ENCODE data around the gene LILRB4. TPM values are rescaled to one million over a fixed set of nuclear protein-coding genes. Genes with fewer than 3 reads are reported as not detected.

Gene LILRB4
- total and polyA plus RNA-seq, 9 of the 15 experiments (the other 6 are each of a cell fraction or from before 2014, with no cell fraction given), result not detected

DNA sequence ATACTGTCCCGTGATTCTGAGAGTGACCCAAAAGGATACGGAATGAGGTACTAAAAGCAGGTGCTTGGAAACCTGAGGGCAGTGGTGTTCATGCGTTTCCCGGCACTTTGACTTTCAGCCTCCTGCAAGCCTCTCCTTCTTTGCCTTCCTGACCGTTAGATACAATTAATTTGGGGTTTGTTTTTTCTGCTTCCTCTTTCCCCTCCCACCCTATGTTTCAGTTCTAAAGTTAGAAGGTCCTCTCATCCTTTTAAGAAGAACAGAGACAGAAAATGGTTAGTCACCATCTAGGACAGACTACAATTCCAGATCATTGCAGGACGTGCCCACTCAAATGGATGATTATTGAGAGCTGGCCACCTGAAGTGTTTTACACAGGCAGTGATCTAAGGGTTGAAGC, 1.8 kb upstream of the LILRB4 start:
- TF ChIP-seq ZNF12 (CRISPR knock-in tag; IDR thresholded peaks at IDR 0.05), result no peak
- DNase-seq (ENCODE audit: extremely low read depth in 1 of 4, low spot score in 3 of 4) (no peak), ATAC-seq (no peak), FAIRE-seq (peak; percentile 6)
- intact Hi-C loops (cut with micrococcal nuclease), result no loop called here
- H3K27me3 ChIP-seq (ENCODE audit: control insufficient read depth in 2 of 2, insufficient read depth in 2 of 2, low read length in 2 of 2), result peaks cover 22 to 61% of the 10 kb centered on the region in 2 experiments; a peak in 4 of 5 replicates
- no peaks in the 10 kb centered on the region for H3K4me1 ChIP-seq (replicated peaks in 1 of 2; ENCODE audit: control insufficient read depth in 2 of 2, insufficient read depth in 2 of 2, low read length in 2 of 2)
- no peaks in the 10 kb centered on the region for H3K9me3 ChIP-seq (replicated peaks; ENCODE audit: control insufficient read depth, insufficient read depth, low read depth, low read length)
- no peak overlapping the region for H3K9ac ChIP-seq (ENCODE audit: insufficient read depth in 1 of 2, low read depth in 2 of 2, low read length in 2 of 2)
- no peak overlapping the region for H3K4me3 ChIP-seq
- no peaks in the 10 kb centered on the region for H3K79me2 ChIP-seq (ENCODE audit: control insufficient read depth, insufficient read depth, low read length)
- ChIA-PET POLR2A (interaction anchor here (0.6 kb wide), 1 partner anchor 840 kb away, joined by 3 read pairs; no protein-coding TSS in a partner anchor), CTCF (ENCODE audit: low intra/inter-chr PET ratio) (no interaction called here)
- no peaks in the 10 kb centered on the region for H3K36me3 ChIP-seq (ENCODE audit: control insufficient read depth, insufficient read depth, low read length)
- no peak overlapping the region for H3K4me2 ChIP-seq (ENCODE audit: insufficient read depth, low read length)
- BruUV-seq (replicated peaks), result no TSS peak
- H3K9me1 ChIP-seq (ENCODE audit: control insufficient read depth, insufficient read depth, low read length), result no peaks in the 10 kb centered on the region
- H3K27ac ChIP-seq (ENCODE audit: extremely low read depth, low read depth, low read length), result no peak overlapping the region
- no peaks in the 10 kb centered on the region for H4K20me1 ChIP-seq (replicated peaks; ENCODE audit: control insufficient read depth, insufficient read depth, low read length)
- H2AFZ ChIP-seq (ENCODE audit: low read depth, low read length), result no peak overlapping the region
- under 1% methylated on average over 6 of the region's 6 CpGs for WGBS (ENCODE audit: insufficient coverage, low coverage, missing lambda C conversion rate)
- in situ Hi-C loops (cut with MboI), result loop anchor here (25.0 kb wide), 1 partner anchor 776 kb away; the partner anchor contains the start of gene SHISA7

DNA sequence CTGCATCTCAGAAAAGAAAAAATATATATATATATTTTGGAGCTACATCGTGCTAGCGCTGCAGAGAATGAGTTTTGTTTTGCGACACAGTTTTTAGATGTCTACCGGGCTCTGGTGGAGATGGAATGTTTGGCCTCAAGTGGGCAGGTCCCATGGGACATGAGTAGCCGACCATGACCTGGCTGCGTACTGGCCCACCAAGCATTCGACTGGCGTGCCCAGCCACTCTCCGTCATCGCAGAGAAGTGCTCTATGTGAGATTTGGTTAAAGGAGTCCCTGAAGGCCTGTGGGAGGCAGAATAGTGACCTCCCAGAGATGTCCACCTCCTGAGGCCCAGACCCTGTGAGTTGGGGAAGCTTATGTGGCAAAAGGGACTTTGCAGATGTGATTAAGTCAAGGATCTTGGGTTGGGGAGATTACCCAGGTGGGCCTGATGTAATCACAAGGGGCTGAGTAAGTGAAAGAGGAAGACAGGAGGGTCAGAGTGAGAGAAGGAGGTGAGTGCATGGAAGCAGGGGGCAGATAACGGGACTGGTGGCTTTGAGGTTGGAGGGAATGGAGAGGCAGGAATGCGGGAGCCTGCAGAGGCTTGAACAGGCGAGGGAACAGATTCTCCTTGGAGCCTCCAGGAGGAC, 821 bp upstream of the LILRB4 start:
- H3K9me3 ChIP-seq (replicated peaks; ENCODE audit: control insufficient read depth, insufficient read depth, low read depth, low read length), result no peaks in the 10 kb centered on the region
- WGBS (ENCODE audit: insufficient coverage, low coverage, missing lambda C conversion rate), result 10% methylated on average over 13 of the region's 13 CpGs
- H3K27ac ChIP-seq (ENCODE audit: extremely low read depth, low read depth, low read length), result no peak overlapping the region
- H3K36me3 ChIP-seq (ENCODE audit: control insufficient read depth, insufficient read depth, low read length), result no peaks in the 10 kb centered on the region
- ATAC-seq (no peak), FAIRE-seq (no peak), DNase-seq (ENCODE audit: extremely low read depth in 1 of 4, low spot score in 3 of 4) (no peak)
- ChIA-PET CTCF (ENCODE audit: low intra/inter-chr PET ratio) (interaction anchor here (0.8 kb wide), 1 partner anchor 12 kb away, joined by 3 read pairs; no protein-coding TSS in a partner anchor), POLR2A (interaction anchor here (0.6 to 1.0 kb wide), 2 partner anchors 328 to 462 kb away, joined by 3 read pairs; no protein-coding TSS in a partner anchor)
- no peaks in the 10 kb centered on the region for H3K4me1 ChIP-seq (replicated peaks in 1 of 2; ENCODE audit: control insufficient read depth in 2 of 2, insufficient read depth in 2 of 2, low read length in 2 of 2)
- no peaks in the 10 kb centered on the region for H3K79me2 ChIP-seq (ENCODE audit: control insufficient read depth, insufficient read depth, low read length)
- intact Hi-C loops (cut with micrococcal nuclease) (no loop called here), in situ Hi-C loops (cut with MboI) (loop anchor here (25.0 kb wide), 1 partner anchor 775 kb away; the partner anchor contains the start of gene SHISA7)
- no peak for TF ChIP-seq SOX6 (IDR thresholded peaks at IDR 0.05)
- no peak overlapping the region for H2AFZ ChIP-seq (ENCODE audit: low read depth, low read length)
- no TSS peak for BruUV-seq (replicated peaks)
- H4K20me1 ChIP-seq (replicated peaks; ENCODE audit: control insufficient read depth, insufficient read depth, low read length), result peaks cover 5% of the 10 kb centered on the region; the same call in 1 of the 2 replicates
- no peaks in the 10 kb centered on the region for H3K9me1 ChIP-seq (ENCODE audit: control insufficient read depth, insufficient read depth, low read length)
- no peak overlapping the region for H3K4me2 ChIP-seq (ENCODE audit: insufficient read depth, low read length)
- H3K27me3 ChIP-seq (ENCODE audit: control insufficient read depth in 2 of 2, insufficient read depth in 2 of 2, low read length in 2 of 2), result peaks cover 18 to 66% of the 10 kb centered on the region in 2 experiments; a peak in 4 of 5 replicates
- H3K4me3 ChIP-seq, result no peak overlapping the region
- H3K9ac ChIP-seq (ENCODE audit: insufficient read depth in 1 of 2, low read depth in 2 of 2, low read length in 2 of 2), result no peak overlapping the region

All from K562 (cell line).